ENCODE data around the gene BDP1. TPM values are rescaled to one million over a fixed set of nuclear protein-coding genes. Genes with fewer than 3 reads are reported as not detected.

Gene BDP1, protein sequence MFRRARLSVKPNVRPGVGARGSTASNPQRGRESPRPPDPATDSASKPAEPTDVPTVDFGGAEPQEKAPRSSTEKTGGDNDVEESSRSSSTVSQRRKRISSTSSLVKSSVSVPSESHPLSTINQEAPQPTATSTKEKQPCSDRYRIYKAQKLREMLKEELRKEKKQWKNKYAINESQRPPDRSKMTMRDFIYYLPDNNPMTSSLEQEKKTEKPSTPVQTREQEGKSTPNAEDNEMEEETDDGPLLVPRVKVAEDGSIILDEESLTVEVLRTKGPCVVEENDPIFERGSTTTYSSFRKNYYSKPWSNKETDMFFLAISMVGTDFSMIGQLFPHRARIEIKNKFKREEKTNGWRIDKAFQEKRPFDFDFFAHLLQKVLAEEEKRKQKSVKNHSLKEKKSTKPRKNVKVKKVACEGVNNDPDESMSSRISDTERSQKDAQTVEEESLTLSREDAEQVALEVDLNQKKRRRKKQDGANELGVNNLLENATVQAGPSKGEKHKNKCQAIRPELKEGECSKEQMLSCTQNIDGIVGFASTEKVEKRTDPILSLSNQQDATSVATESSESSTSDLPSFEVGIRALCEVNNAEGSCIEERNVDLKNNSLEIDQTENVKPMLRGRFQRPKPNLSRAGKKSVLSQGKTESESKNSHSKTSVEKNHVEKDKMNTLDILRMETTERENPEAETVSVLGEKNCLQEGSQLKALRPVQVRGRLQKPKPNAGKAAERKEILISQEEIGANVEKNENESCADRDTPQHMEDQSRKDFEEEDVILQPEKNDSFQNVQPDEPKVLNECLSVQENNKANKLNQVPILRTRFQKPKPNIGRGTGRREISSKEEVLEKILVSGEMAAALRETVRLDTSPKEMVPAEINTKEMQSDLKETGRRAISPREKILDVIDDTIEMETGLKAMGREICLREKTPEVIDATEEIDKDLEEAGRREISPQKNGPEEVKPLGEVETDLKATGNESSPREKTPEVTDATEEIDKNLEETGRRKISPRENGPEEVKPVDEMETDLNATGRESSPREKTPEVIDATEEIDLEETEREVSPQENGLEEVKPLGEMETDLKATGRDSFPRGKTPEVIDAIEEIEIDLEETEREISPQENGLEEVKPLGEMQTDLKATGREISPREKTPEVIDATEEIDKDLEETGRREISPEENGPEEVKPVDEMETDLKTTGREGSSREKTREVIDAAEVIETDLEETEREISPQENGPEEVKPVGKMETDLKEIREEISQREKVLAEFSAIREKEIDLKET (N-terminal part only)
- total RNA-seq, result 21.9 and 26.1 TPM in 2 replicates

DNA sequence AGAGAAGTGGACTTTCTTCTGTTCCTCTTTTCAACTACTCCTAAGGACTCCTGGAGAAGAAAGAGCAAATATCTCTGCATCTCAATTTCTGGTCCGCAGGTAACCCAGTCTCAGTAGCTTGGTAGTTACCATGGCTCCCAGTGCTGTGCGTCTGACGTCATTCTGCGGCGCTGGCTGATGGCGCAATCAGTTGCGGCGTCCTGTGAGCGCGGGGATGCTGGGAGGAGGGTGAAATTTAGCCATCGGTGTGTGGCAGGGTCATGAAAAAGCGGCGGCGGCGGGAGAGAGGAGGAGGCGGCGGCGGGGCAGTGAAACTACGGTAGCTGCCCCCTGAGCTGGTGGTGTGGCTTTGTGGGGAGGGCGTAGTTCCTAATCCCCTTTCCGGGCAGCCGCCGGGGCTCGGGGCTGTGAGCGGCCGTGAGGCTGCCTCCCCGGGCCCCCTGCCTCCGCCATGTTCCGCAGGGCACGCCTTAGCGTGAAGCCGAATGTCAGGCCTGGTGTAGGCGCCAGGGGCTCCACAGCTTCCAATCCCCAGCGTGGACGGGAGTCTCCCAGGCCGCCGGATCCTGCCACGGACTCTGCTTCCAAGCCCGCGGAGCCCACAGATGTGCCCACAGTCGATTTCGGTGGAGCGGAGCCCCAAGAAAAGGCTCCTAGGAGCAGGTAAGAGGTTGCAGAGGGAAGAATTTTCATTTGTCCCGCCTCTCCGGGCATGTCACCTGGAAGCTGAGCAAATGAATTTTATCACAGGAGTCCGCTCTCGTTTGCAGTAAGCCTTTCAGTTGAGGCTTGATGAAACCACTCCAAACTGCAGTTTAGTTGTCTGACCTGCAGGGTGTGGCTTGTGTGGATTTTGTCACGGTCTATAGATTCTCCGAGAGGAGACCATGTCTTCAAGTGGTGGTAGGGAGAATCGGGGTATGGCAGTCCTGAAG, at the start of gene BDP1:
BDP1 (plus strand) TSS at position 225 of the 935 bp plus-strand sequence; CDS start at position 452, 227 bp downstream.

DNA sequence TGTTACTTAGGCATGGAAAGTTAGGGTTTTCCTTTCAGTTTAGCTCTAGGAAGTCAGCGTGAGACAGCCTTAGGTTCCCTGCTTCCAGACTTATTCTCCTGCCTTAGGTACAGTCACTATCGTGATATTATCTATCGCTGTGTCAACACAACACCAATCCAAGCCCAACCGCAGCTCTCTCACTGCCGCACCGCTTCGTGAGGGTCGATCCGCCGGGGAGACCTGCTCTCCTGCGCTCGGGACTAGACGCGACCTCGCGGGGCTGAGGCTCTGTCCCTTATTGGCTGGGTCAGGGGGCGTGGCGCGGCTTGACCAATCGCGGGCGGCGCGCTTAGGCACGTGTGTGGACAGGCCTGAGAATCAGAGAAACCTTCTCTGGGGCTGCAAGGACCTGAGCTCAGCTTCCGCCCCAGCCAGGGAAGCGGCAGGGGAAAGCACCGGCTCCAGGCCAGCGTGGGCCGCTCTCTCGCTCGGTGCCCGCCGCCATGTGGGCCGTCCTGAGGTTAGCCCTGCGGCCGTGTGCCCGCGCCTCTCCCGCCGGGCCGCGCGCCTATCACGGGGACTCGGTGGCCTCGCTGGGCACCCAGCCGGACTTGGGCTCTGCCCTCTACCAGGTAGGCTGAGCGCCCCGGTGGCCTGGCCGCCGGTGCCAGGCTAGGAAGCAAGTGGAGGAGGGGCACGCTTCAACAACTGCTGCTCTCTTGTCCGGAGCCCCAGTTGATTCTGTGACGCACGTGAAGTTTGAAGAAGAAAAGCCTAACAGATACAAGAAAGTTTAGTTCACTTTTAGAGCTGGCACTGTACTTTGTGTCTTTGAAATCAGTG, 131.7 kb downstream of the BDP1 start, which contains the start of gene MCCC2:
MCCC2 (plus strand) TSS at position 400 of the 825 bp plus-strand sequence; CDS start at position 486, 86 bp downstream.

Small RNA genes lying within 50 kb of the gene (small RNA-seq; reads per million reads assigned to genes)
- not detected for gene HMGN1P12

Other genes starting within 250 kb of the BDP1 start
- gene MCCC2, start 131.7 kb downstream of the BDP1 start, total RNA-seq, result 23.9 and 25.0 TPM in 2 replicates